NCI-H774 (cell line): ENCODE results near the gene ADAMTS2.
"Not testable (repeated sequence)": the region's sequence is repeated elsewhere in the genome, so short reads cannot be mapped to it uniquely, and the experiment has no call there.

ENCODE experiments used
- DNase-seq: peaks from one replicate; lab custom pipeline; 2025; lab: John Stamatoyannopoulos, UW

The ADAMTS2 gene

DNA sequence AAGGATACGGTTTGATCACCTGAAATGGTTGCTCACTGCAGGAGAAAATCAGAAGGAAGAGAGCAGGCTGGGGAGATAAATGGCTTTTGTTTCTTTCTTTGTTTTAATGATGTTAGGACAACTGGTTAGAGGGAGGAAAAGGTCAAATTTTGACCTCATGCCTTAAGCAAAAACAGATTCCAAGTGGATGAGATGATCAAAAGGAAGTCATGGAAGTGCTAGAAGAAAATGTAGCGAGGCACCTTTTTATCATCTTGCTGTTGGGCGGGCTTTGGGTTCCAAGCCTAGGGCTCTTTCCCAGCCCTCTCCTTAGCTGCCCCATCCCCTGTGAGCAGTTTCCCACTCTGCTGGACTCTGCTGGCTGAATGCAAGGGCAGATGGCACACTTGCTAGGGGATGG, 127.9 kb downstream of the ADAMTS2 start:
- no peak for DNase-seq

DNA sequence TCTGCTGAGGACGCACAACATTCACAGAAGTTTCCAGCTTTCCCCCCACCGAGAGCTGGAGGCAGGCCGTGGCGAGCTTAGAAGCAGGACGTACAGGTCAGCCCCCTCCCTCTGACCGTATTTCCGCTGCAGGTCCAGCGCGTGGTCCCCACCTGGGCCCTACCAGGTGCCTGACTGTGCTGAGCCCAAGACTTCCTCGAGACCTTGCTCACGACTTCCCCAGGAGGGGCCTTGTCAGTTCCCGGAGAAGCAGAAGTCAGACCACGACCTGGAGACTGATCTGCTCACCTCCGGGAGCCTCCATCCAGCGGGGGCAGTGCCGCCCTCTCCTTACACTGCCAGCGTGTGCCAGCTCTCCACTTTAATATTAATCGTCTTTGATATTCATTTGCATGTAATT, 128.9 kb downstream of the ADAMTS2 start:
- DNase-seq = not testable (repeated sequence)

DNA sequence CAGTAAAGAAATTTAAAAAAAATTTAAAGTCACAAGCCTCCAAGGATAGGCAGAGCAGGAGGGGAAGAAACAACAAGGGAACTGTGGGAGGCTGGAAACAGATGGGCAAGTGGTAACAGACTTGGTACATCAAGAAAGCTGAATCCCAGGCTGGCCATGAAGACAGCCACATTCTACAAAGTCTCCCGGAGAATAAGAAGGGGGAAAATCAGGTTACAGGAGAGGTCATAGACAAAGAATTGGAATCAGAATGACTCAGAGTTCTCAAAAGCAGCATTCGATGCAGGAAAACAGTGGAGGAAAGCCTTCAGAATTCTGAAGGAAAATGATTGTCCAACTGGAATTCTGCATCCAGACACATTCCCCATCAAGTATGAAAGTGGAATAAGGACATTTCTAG, 129.7 kb downstream of the ADAMTS2 start:
- no peak for DNase-seq

DNA sequence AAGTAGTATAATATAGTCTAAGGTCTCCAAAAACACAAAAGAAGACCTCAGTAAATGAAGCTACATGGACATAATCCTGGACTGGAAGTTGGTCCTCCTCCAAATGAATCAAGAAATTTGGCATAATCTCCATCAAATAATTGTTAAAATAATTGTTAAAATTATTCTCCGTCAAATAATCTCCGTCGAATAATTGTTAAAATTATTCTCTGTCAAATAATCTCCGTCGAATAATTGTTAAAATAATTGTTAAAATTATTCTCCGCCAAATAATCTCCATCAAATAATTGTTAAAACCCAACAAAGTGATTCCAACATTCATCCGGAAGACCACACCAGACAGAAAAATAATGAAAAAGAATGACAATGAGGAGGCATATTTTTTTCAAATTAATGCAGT, 130.6 kb downstream of the ADAMTS2 start:
- DNase-seq = no peak

DNA sequence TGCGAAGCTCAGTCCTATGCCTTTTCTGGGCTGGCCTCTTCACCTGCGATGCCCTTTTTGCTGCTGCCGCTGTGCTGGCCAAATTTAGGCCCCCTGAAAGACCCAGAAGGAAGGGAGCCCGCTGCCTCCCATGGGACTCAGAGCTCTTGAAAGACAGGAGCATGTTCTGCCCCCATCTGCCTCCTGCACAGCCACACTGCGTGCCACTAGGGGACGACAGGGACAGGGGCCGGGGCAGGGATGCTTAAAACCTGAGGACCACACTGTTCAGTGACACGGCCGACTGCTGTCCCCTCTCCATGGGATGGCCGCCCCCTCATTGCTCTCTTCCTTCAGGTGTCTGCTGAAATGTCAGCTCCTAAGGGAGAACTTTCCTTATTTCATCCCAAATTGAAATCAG, 132.4 kb downstream of the ADAMTS2 start:
- no peak for DNase-seq

DNA sequence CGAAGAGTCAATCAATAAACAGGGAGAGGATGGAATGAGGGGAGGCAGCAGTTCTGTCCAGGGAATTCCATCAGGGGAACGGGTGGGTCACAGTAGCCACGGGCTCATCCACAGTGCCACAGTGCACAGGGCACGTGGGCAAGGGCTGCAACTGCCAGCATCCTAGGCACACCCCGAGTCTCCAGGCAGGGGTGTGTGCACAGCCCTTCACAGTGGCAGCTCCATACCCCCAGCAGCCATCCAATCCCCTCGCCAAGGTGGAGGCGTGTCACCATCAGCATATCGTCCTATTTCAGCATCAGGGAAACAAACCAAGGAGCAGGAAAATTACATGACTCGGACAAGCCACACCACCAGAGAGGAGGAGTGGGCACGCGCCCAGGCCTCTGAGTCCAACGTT, 133.6 kb downstream of the ADAMTS2 start:
- no peak for DNase-seq

DNA sequence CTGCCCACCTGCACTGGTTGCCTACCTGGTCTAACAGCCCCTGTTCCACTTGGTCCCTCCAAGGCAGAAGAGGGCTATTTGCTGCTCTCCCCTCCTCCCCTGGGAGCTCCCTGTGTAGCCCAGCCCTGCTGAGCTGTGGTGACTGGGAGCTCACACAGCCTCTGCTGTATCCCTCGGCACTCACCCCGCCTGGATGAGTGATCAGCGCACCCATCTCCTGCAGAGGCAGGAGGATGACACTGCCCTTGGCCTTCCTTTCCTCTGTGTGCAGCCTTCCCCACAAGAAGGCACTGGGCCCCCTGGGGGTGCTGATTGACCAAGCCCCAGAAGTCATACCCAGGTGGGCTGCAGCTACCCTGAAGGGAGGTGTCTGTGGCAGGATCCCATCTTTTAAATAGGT, 134.2 kb downstream of the ADAMTS2 start:
- DNase-seq = no peak

DNA sequence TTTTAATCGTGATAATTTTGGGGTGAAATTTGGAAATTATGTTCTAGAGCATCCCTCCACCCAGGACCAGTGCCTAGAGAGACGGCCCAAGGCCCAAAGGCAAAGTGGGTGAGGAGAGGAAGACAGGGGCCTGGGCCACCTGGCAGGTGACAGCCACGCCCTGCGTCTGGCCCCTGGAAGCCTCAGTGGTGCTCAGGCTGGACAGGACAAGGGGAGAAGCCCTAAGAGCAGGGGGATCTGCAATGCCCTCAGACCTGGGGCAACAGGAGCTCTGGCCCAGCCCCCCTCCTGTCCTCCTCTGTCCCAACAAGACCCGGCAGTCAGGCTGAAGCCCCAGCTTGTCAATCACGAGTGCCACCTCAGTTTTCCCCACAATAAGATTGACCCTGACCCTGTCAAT, 134.8 kb downstream of the ADAMTS2 start:
- DNase-seq = no peak

DNA sequence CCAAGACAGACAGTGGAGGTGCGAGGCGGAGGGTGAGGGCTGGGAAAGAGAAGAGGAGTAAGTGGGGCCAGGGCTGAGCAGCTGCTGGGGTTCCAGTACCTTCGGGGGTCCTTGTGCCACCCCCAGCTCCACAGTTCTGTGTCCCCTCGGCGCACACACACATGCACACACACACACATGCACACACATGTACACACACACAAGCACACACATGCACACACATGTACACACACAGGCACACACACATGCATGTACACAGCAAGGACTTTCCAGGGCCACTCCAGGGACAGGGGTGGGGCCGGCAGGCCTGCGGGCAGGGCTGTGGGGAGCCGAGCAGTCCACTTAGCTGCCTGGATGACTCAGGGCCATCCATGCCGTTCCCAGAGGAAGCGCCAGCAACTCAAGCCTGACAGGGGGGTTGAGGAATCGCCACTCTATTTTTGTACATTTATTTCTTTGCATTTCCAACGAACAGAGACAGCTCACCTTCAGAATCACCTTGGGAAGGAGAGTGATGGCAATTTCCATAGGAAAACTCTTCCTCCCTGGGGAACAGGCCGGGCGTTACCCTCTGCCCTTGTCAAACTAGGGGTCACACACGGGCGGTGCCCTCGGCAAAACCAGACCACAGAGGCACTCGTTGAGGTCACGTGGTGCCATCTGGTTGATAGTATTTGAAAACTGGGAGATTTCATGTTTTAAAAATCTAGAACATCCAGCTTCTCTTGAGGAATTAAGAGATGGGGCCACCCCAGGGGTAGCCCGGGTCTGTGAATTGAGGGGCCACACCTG, 135.7 kb downstream of the ADAMTS2 start:
- DNase-seq = no peak

DNA sequence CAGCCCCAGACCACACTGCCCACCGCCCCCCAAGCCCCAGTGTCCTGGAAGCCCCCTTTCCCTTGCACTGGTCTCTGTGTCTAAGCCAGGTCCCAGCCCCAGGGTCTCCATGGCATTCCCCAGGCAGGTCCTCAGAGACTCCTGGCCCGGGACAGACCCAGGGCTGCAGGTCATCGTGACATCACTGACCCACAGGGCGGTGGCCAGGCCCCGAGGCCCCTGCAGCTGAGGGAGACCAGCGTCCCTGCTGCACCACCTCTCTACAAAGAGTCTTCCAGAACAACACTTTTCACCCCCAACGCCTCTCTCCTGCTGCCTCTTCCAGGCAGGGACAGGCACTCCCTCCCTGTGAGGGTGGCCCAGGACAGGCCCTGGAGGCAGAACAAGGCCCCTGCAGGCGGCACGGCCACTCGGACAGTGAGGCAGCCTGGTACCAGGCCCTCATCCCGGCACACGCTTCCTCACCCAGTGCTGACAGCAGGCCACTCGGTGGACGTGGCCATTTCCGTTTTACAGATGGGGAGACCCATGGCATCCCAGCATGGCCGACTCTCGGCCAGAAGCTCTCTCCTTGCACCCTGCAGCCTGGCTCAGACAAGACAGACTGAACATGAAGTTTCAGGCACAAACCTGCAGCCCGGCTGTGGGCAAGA, 136.4 kb downstream of the ADAMTS2 start:
- no peak for DNase-seq

DNA sequence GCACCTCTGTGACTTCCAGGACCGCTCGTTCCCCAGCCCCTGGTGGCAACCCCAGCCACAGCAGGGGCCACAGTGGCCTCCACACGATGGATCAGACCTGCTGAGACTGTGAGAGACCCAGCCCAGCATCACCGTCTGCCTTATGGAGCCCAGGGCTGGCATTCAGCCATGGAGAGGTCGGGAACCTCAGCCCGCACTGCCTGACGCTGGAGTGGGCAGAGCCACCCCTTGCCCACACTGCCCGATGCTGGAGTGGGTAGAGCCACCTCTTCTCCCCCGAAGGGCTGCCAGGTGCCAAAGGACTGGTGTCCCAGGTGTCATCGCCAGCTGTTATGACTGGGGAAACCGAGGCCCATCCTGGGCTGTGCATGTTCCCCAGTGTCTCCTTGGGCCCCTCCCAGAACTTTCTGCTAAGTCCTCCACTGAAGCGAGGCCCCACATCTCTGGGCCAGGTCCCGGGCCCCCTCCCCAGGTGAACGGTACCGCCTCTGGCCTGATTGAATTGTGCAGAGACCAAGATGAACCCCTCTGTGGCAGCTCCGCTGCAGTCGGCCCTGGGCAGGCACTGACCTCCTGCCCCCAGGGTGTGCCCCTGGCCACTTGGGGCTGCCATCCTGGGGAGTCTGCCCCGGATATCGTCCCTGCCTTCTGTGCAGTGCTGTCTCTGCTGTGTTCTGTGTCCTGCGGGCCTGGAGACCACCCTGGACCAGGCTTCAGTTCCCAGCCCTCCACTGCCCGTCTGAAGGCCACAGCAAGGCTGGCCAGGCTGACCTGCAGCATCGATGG, 137.1 kb downstream of the ADAMTS2 start:
- no peak for DNase-seq

DNA sequence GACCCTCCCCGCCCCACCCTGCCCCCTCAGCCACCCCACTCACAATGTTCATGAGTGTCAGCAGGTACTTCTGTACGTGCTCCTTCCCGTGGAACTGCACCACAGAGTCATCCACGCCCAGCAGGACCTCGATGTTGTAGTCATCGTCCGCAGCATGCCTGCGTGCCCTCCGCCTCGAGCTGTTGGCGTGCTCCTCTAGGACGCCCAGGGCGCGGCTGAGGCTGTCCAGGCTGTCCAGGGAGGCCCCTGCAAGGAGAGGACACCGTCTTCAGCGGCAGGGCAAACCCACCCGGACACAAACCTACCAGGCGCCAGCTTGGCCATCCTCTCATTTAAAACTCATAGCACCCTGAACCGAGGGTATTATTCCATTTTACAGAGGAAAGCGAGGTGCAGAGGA, 137.8 kb downstream of the ADAMTS2 start:
- DNase-seq = no peak

DNA sequence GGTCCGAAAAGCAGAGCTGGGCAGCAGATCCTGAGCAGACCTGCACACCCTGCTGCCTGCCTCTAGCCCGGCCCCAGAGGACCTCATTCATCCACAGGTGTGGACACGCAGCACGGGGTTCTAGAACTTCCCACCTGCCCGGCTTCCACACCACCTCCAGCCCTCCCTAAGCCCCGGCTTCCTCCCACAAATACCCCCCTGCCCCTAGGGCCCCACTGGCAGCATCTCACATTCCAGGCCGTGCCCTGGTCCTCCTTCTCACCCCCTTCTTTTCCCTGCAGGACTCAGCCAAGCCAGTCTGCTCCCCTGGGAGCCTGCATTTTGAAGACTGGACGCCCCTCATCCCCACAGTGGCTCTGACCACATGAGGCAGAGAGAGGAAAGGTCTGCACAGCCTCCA, 138.9 kb downstream of the ADAMTS2 start:
- no peak for DNase-seq

DNA sequence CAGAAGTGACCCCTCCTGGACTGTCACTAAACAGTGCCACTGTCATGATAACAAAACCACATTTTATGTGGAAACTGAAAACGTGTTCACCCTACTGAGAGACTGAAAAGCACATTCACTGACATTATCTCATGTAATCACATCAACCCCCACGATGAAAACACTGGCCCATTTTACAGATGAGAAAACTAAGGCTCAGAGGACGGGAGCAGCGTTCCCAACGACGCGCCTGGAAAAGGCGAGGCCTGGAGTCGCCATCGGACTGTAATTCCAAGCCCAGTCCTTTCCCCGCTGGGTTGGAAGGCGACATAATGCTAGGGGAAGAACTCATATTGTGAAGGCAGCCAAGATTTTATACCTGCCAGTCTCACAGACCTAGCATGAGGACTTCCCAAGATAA, 140.0 kb downstream of the ADAMTS2 start:
- DNase-seq = no peak

DNA sequence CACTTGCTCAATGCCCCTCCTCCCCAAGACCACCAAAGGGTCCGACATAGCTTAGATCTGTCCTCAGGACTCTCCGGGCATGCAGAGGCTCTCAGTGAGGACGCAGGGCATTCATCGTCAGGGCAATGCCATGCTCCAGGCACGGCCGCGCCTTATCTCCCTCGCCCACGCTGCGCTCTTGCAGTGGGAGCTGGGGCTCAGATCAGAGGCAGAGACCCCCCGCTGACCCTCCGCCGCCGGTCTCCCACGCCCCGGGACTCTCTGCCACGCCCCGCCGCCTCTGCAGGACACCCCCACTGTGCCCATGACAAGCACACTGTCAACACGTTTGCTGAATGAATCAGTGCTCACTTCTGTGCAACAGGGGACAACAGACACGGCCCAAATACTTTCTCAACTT, 140.7 kb downstream of the ADAMTS2 start:
- no peak for DNase-seq

DNA sequence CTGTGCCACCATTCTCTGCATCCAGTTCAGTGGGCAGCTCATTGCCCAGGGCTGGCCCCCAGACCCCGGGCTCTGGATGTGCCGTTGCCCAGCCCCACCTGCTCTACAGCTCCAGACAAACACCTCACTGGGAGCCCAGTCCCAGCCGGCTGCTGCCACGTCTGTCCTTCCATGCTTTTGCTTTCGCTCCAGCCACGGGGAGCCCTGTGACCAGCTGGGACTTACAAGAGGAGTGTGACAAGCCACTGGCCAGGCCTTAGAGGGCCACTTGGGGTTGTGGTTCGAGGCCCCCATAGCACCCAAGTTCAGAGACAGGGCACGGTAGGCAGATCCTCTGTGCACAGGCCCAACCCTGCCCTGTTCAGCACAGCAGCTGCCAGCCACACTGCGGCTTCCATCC, 142.0 kb downstream of the ADAMTS2 start:
- no peak for DNase-seq

DNA sequence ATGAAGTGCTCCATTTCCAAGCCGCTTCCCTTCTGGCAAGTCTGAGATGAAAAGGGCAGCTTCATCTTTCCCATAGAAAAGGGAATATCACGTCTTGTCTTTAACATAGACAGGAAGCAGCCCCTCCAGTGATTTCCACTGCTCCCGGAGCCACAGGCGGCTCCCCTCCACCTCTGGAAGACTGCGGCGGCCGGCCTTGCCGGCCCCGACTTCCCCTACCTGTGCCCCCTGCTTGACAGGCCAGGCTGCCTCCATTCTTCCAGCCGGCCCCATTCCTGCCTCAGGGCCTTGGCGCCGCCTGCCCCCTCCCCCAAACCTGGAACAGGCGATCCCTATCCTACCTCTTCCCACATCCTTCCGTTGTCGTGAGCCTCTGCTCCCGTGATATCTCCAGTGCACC, 143.3 kb downstream of the ADAMTS2 start:
- DNase-seq = no peak

DNA sequence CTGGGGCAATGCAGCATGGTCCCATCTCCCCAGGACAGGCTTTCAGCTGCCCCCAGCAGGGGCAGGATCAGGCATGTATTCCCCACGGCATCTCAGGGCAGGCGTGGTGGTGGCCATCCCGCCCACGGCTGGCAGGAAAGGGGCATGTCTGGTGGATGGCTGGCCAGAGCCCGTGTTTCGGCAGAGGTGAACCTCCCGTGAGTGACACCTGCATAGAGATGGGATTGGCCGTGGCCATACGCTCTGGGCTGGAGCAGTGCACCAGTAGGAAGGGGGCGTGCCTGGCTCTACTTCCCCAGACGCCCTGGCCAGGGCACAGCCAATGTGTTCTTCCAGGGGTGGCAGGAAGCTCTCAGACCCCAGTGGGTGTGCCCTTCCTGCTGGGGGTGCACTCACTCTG, 146.0 kb downstream of the ADAMTS2 start:
- no peak for DNase-seq

DNA sequence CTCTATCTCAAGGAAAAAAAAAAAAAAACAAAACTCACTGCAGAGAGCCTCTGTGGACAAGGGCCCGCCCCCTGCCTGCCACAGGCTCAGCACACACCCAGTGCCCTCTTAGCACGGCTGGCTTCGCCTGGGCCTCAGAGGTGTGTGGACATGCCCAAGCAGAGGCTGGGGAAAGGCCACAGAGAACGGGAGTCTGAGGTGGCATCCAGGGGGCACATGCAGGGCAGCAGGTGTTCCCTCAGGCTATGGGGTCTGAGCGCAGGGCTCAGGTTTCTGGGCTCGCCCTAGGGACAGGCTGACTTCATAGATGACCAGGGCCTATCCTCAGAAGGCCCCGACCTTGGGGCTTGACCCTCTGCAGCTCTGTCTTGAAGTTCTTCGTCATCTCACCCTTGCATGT, 146.4 kb downstream of the ADAMTS2 start:
- no peak for DNase-seq

DNA sequence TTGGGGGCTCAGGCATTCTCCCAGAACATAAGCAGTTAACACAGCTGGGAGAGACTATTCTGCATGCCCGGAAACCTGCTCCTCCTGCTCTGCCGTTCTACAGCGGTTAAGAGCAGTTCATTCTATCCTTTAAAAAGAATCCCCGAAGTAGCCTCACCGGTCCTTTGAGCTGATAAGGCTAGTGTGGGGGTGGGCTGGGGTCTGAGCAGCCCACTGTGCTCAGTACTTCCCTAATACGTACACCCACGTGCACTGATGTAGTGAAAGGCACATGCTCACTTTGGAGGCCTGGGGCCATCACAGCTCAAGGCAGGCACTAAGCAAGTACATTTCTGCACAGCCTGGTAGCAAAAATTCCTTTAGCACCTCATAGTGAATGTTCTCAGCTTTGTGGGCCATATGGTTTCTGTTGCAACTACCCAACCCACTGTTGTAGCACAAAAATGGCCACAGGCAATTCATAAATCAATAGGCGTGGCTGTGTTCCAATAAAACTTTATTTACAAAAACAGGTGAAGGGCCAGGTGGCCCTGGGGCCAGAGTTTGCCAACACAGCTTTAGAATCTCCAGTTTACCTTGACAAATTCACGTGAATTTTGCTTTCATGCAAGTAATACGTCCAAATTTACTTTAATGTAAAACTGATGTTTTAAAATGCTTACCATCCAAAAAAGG, 148.7 kb downstream of the ADAMTS2 start:
- DNase-seq = no peak

DNA sequence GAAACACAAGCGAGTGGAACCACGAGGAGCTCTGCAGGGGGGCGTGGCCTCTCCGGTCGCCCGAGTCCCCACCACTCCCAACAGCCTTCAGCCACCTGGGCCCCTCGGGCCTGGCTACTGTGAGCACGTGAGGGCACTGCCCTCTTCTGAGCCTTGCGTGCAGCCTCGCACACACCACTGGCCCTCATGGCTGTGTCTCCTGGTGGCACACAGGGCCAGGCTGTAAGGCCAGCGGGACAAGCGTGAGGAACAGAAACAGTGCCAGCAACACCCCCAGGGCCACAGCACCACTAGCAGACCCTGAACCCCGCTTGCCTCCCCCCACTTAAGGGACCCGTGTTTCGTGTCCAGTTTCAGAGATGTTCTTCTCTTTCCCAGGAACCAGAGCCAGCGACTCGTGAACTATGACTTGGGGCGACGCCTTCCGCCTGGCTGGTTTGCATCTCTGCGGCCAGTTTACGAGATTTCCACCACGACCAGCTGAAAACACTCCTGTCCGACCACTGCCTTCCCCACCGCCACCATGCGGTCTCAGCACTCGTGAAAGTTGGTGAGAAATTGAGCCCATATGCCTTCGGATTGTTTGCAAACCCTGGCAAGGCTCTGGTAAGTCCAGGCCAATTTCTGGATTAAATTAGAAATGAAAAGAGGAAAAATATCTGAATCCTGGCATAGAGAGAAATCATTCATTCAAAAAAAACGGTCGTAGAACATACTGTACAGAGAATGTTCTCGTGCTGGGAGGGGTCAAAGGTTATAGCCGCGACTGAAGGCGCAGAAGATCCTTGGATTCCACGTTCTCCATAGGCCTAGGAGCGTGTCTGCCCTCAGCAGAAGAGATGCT, 149.5 kb downstream of the ADAMTS2 start:
- no peak for DNase-seq

DNA sequence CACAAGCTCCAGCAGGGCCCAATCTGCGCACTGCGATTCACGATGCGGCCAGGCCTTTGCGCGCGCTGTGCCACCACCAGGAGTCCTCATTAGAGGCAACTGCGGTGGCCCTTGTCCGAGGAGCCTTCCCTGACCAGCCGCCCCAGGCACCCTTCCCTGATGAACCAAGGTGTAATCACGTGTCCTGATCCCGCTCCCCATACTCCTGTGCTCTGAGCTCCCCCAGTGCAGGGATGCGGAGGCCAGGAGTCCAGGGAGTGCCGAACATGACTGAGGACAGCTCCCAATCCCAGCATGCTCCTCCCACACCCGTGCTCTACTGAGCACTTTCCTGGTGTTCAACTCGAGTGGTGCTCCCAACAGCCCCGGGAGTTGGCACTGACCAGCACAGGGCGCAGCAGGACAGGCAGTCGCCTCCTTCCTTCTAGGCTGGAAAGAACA, 150.3 kb downstream of the ADAMTS2 start:
- no peak for DNase-seq
